ENCODE results near the gene DDX5. TPM values are rescaled to one million over a fixed set of nuclear protein-coding genes. Genes with fewer than 3 reads are reported as not detected.
"Not testable (repeated sequence)": the region's sequence is repeated elsewhere in the genome, so short reads cannot be mapped to it uniquely, and the experiment has no call there.

The DDX5 gene
- total RNA-seq, 6 experiments from 2014 or later, result 218 to 431 (median 344) TPM

DNA sequence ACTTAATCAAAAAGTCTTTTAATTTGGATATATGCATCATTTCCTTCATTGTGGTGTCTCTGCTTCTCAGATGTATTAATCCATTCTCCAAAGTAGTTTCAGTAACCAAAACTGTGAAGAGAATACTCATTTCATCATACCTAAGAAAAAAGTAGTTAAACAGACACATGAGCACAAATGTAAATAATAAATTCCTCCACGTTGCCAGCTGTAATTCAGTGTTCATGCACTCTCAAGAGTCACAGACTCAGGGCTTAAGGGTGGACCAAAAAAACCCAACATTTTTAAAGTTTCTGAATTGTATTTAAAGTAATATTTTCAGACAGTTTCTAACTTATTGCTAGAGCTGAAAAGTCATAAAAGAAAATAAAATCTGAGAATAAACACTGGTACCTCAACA lies 28.2 kb downstream of the DDX5 start:
- no peak overlapping the region for H3K4me3 ChIP-seq
- H3K27ac ChIP-seq, result no peak overlapping the region
- DNase-seq, result no peak
- TF ChIP-seq POLR2A (IDR thresholded peaks at IDR 0.05), result no peak
- peaks cover 0 to 12% (median 2%) of the 10 kb centered on the region in 4 donors for H3K36me3 ChIP-seq
- 21% methylated on average over 1 of the region's 1 CpG for WGBS (ENCODE audit: insufficient coverage, low coverage, low lambda C conversion rate, missing lambda C conversion rate)
- no peaks in the 10 kb centered on the region for H3K9me3 ChIP-seq
- H3K4me1 ChIP-seq, result no peaks in the 10 kb centered on the region
- intact Hi-C loops (cut with DNase I), result no loop called here
- no peak for ATAC-seq
- H3K27me3 ChIP-seq, result no peaks in the 10 kb centered on the region

- WGBS (ENCODE audit: insufficient coverage, low coverage, low lambda C conversion rate, missing lambda C conversion rate), result 88% methylated on average over 2 of the region's 2 CpGs
- ATAC-seq, result no peak
- H3K4me3 ChIP-seq, result no peak overlapping the region
- intact Hi-C loops (cut with DNase I), result no loop called here
- no peak for TF ChIP-seq CTCF (IDR thresholded peaks at IDR 0.05)
- TF ChIP-seq POLR2A (IDR thresholded peaks at IDR 0.05), result no peak
- no peak for DNase-seq
- H3K4me1 ChIP-seq, result no peaks in the 10 kb centered on the region
- H3K9me3 ChIP-seq, result no peaks in the 10 kb centered on the region
- H3K27ac ChIP-seq, result no peak overlapping the region
- no peaks in the 10 kb centered on the region for H3K27me3 ChIP-seq
- H3K36me3 ChIP-seq, result no peaks in the 10 kb centered on the region
These were observed 33.5 kb downstream of the DDX5 start for GRCh38 chr17:64472564-64472963.

GRCh38 chr17:64471440-64471839 lies 34.6 kb downstream of the DDX5 start:
- H3K27ac ChIP-seq, result no peak overlapping the region
- H3K4me1 ChIP-seq, result no peaks in the 10 kb centered on the region
- H3K36me3 ChIP-seq, result no peaks in the 10 kb centered on the region
- no peak for TF ChIP-seq CTCF (IDR thresholded peaks at IDR 0.05)
- ATAC-seq (no peak), DNase-seq (no peak)
- intact Hi-C loops (cut with DNase I), result no loop called here
- no peaks in the 10 kb centered on the region for H3K9me3 ChIP-seq
- WGBS (ENCODE audit: insufficient coverage, low coverage, low lambda C conversion rate, missing lambda C conversion rate), result 89% methylated on average over 3 of the region's 3 CpGs
- H3K4me3 ChIP-seq, result no peak overlapping the region
- no peaks in the 10 kb centered on the region for H3K27me3 ChIP-seq

DNA sequence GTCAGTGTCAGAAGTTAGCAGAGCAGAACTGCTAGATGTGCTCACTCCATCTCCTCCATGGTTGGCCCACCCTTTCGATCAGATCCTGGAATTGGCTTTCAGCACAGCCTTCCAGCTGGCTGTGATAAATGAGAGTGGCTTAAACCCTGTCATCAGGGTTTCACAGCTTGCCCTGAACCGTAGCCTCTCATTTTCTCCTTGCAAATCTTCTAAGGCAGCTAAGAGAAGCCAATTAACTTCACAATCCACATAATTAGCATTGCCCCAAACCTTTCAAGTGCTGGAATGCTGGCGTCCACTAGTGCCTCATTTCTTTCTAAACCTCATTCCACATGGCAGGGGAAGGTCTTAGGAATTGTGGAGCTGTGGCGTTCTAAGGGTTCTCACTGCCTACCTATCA lies 35.5 kb downstream of the DDX5 start:
- DNase-seq (no peak), ATAC-seq (no peak)
- Histone ChIP-seq H3K27ac (no peak overlapping the region), H3K9me3 (no peaks in the 10 kb centered on the region), H3K4me3 (no peak overlapping the region), H3K36me3 (no peaks in the 10 kb centered on the region), H3K4me1 (no peaks in the 10 kb centered on the region), H3K27me3 (no peaks in the 10 kb centered on the region)
- WGBS (ENCODE audit: insufficient coverage, low coverage, low lambda C conversion rate, missing lambda C conversion rate), result 80% methylated on average over 4 of the region's 4 CpGs
- intact Hi-C loops (cut with DNase I), result no loop called here
- TF ChIP-seq POLR2A (IDR thresholded peaks at IDR 0.05) (no peak), CTCF (IDR thresholded peaks at IDR 0.05) (no peak)

GRCh38 chr17:64466834-64467233 lies 39.3 kb downstream of the DDX5 start:
- H3K27ac ChIP-seq; intact Hi-C loops (cut with DNase I); H3K4me3 ChIP-seq; H3K27me3 ChIP-seq; H3K9me3 ChIP-seq; H3K4me1 ChIP-seq; DNase-seq; ATAC-seq; H3K36me3 ChIP-seq: not testable (repeated sequence)
- 63% methylated on average over 1 of the region's 1 CpG for WGBS (ENCODE audit: insufficient coverage, low coverage, low lambda C conversion rate, missing lambda C conversion rate)

All from right lobe of liver (tissue), 6 donors.